ENCODE results near the gene KRT15. TPM values are rescaled to one million over a fixed set of nuclear protein-coding genes. Genes with fewer than 3 reads are reported as not detected.

Gene KRT15
- total RNA-seq, 1 donor from 2014 or later, result 24.3 TPM

- ATAC-seq (no peak), DNase-seq (no peak)
- intact Hi-C loops (cut with DNase I), result no loop called here
- Histone ChIP-seq H3K36me3 (no peaks in the 10 kb centered on the region), H3K27me3 (no peaks in the 10 kb centered on the region), H3K4me1 (no peaks in the 10 kb centered on the region), H3K4me3 (no peak within 1 kb of the TSS), H3K9me3 (no peaks in the 10 kb centered on the region), H3K27ac (peak within 1 kb of the TSS; percentile 43)
- no peak for TF ChIP-seq CTCF (IDR thresholded peaks at IDR 0.05)
Measured at GRCh38 chr17:41505007-41505808, 13.5 kb downstream of the KRT15 start, which contains the start of gene KRT13. TSS of gene KRT13 (minus strand) at chr17:41505612. CDS start at chr17:41505550, 62 bp downstream.

- intact Hi-C loops (cut with DNase I), result no loop called here
- ATAC-seq, result no peak
- TF ChIP-seq CTCF (IDR thresholded peaks at IDR 0.05), result no peak
- H3K4me1 ChIP-seq, result no peaks in the 10 kb centered on the region
- H3K27me3 ChIP-seq, result no peaks in the 10 kb centered on the region
- no peak overlapping the region for H3K4me3 ChIP-seq
- no peaks in the 10 kb centered on the region for H3K36me3 ChIP-seq
- no peak for DNase-seq
- H3K27ac ChIP-seq, result no peak overlapping the region
- H3K9me3 ChIP-seq, result no peaks in the 10 kb centered on the region
Measured at GRCh38 chr17:41504246-41504977, 14.3 kb downstream of the KRT15 start.

GRCh38 chr17:41503202-41503601, 15.5 kb downstream of the KRT15 start:
- DNase-seq, result no peak
- ATAC-seq, result no peak
- no peak overlapping the region for H3K27ac ChIP-seq
- H3K9me3 ChIP-seq, result no peaks in the 10 kb centered on the region
- intact Hi-C loops (cut with DNase I), result no loop called here
- H3K4me3 ChIP-seq, result no peak overlapping the region
- H3K36me3 ChIP-seq, result no peaks in the 10 kb centered on the region
- no peak for TF ChIP-seq CTCF (IDR thresholded peaks at IDR 0.05)
- H3K27me3 ChIP-seq, result no peaks in the 10 kb centered on the region
- no peaks in the 10 kb centered on the region for H3K4me1 ChIP-seq

GRCh38 chr17:41500131-41500911, 18.4 kb downstream of the KRT15 start:
- no peak for ATAC-seq
- H3K4me1 ChIP-seq, result peaks cover 11% of the 10 kb centered on the region

More at GRCh38 chr17:41500131-41500911, 18.4 kb downstream of the KRT15 start:
- Histone ChIP-seq H3K36me3 (no peaks in the 10 kb centered on the region), H3K9me3 (no peaks in the 10 kb centered on the region), H3K4me3 (no peak overlapping the region), H3K27me3 (no peaks in the 10 kb centered on the region), H3K27ac (no peak overlapping the region)
- no peak for TF ChIP-seq CTCF (IDR thresholded peaks at IDR 0.05)
- DNase-seq, result no peak
- intact Hi-C loops (cut with DNase I), result no loop called here
